HEK293 (cell line): Measurements from ENCODE around the gene MICU1.

Source experiments
- CTCF ChIP-seq: fragments of 450-650 bp; formaldehyde crosslinking; IDR thresholded peaks from 2 replicates; pipeline ENCODE4 v1.5.1; 2016; ENCODE audit warnings: missing biosample characterization, missing genetic modification characterization
- ZNF184 ChIP-seq: fragments of 450-650 bp; IDR thresholded peaks from 2 replicates; pipeline ENCODE4 v1.5.1; 2018; ENCODE audit warnings: missing biosample characterization, mild to moderate bottlenecking, missing genetic modification characterization
- ZNF354C ChIP-seq: fragments of 450-650 bp; formaldehyde crosslinking; IDR thresholded peaks from 2 replicates; pipeline ENCODE4 v1.5.1; 2016; ENCODE audit warnings: missing biosample characterization, missing genetic modification characterization, low read depth, borderline replicate concordance
- ZNF513 ChIP-seq: fragments of 450-650 bp; IDR thresholded peaks from 2 replicates; pipeline ENCODE4 v1.5.1; 2018; ENCODE audit warnings: missing biosample characterization, missing genetic modification characterization
- ZNF785 ChIP-seq: fragments of 450-650 bp; formaldehyde crosslinking; IDR thresholded peaks from 2 replicates; pipeline ENCODE4 v1.5.1; 2016; ENCODE audit warnings: missing biosample characterization, missing genetic modification characterization

GRCh38 chr10:72320676-72321247, 305.1 kb downstream of the MICU1 start:
- no peak for TF ChIP-seq CTCF (tag by site-specific recombination)
- TF ChIP-seq ZNF184 (tag by site-specific recombination): peak; percentile 54; the same call in 1 of the 2 replicates
- no peak for TF ChIP-seq ZNF354C
- TF ChIP-seq ZNF785 (tag by site-specific recombination): no peak; the same call in 1 of the 2 replicates
- no peak for TF ChIP-seq ZNF513 (tag by site-specific recombination)
